GM12878 (cell line): ENCODE results near the gene EEF1AKMT3. TPM values are rescaled to one million over a fixed set of nuclear protein-coding genes. Genes with fewer than 3 reads are reported as not detected.

Experiments used
- ATAC-seq: fragments of 200-7000 bp; cut with Tn5 transposase; 3 replicates; pipeline ENCODE4 v1.9.1; 2020; ENCODE audit warnings: mild to moderate bottlenecking, moderate library complexity
- BruUV-seq: library from RNA; stranded (reverse); fragments of 400-500 nt; replicated peaks from 2 replicates; lab custom pipeline; 2021; lab: Mats Ljungman, UMichigan
- CTCF ChIA-PET: fragments of 300-600 bp; sonication (Branson Sonifier 250); formaldehyde crosslinking; extraction: SDS; loops from one replicate; lab custom pipeline; 2021; ENCODE audit warnings: inconsistent platforms; lab: Yijun Ruan, JAX
- POLR2A ChIA-PET: fragments of 350-600 bp; formaldehyde crosslinking; extraction: SDS; loops from one replicate; lab custom pipeline; 2021; ENCODE audit warnings: inconsistent platforms; lab: Charles Lee
- RAD21 ChIA-PET: fragments of 300-600 bp; sonication (Branson Sonifier 250); formaldehyde crosslinking; loops from one replicate; lab custom pipeline; 2023; ENCODE audit warnings: antibody characterized with exemption; ENCODE audit not compliant: unreplicated experiment; lab: Charles Lee
- SMC1A ChIA-PET: fragments of 300-600 bp; sonication (Branson Sonifier 250); formaldehyde crosslinking; loops from one replicate; lab custom pipeline; 2023; ENCODE audit not compliant: unreplicated experiment, uncharacterized antibody; lab: Charles Lee
- DNase-seq: peaks from one replicate; pipeline ENCODE4 v3.0.0-alpha.2; 2011; ENCODE audit warnings: low read depth, low spot score
- FAIRE-seq: peaks from 3 replicates; lab custom pipeline; 2011; peaks lifted over from hg19 to GRCh38; lab: Jason Lieb, UNC
- H2AFZ ChIP-seq: 2 replicates; pipeline ENCODE4 v1.6.0; 2011; ENCODE audit warnings: low read depth, low read length, control low read depth; ENCODE audit not compliant: control insufficient read depth
- H3K27ac ChIP-seq: 2 replicates; pipeline ENCODE4 v1.5.1; 2011; ENCODE audit warnings: control low read depth; ENCODE audit not compliant: control insufficient read depth, insufficient read depth
- H3K27me3 ChIP-seq, 2 experiments: replicated peaks in 1 of 2; 2 replicates each; pipeline versions ENCODE4 v1.6.0 to v1.6.1; 2011; ENCODE audit warnings: low read length in 1 of 2; ENCODE audit not compliant: control insufficient read depth in 2 of 2, insufficient read depth in 2 of 2
- H3K36me3 ChIP-seq, 2 experiments: 2 replicates each; pipeline ENCODE4 v1.5.1; 2011; ENCODE audit warnings: low read length in 1 of 2; ENCODE audit not compliant: control insufficient read depth in 2 of 2, insufficient read depth in 2 of 2
- H3K4me1 ChIP-seq: 2 replicates; pipeline ENCODE4 v1.6.1; 2011; ENCODE audit warnings: mild to moderate bottlenecking, low read length, moderate library complexity, mixed read lengths; ENCODE audit not compliant: control insufficient read depth, insufficient read depth
- H3K4me2 ChIP-seq: 2 replicates; pipeline ENCODE4 v1.6.0; 2011; ENCODE audit warnings: control low read depth; ENCODE audit not compliant: control insufficient read depth, insufficient read depth
- H3K4me3 ChIP-seq: fragments of 200-600 bp; sonication (generic); 2 replicates; pipeline ENCODE4 v1.5.1; 2016
- H3K79me2 ChIP-seq: 2 replicates; pipeline ENCODE4 v1.6.0; 2011; ENCODE audit warnings: low read length; ENCODE audit not compliant: control insufficient read depth, insufficient read depth
- H3K9ac ChIP-seq: 2 replicates; pipeline ENCODE4 v1.8.0; 2011; ENCODE audit warnings: low read length, control low read depth, mixed read lengths; ENCODE audit not compliant: control insufficient read depth, insufficient read depth
- H3K9me3 ChIP-seq: replicated peaks from 3 replicates; pipeline ENCODE4 v1.5.1; 2011; ENCODE audit warnings: mild to moderate bottlenecking, low read length; ENCODE audit not compliant: control insufficient read depth, insufficient read depth
- H4K20me1 ChIP-seq: 2 replicates; pipeline ENCODE4 v1.6.0; 2011; ENCODE audit not compliant: control insufficient read depth, insufficient read depth
- ASH2L ChIP-seq: fragments of 300-600, 200-600 bp; sonication (generic); IDR thresholded peaks from 2 replicates; pipeline ENCODE4 v1.6.1; 2017; ENCODE audit warnings: low read depth, mild to moderate bottlenecking, borderline replicate concordance
- CBX5 ChIP-seq: sonication (generic); IDR thresholded peaks from 2 replicates; pipeline ENCODE4 v1.6.1; 2016; ENCODE audit warnings: low read depth, moderate library complexity, mild to moderate bottlenecking, inconsistent platforms
- CEBPB ChIP-seq, 2 experiments: fragments of 150-350 bp in 1 of 2; IDR thresholded peaks; 2 replicates each; pipeline ENCODE4 v1.6.1; 2012 to 2014; ENCODE audit warnings: low read depth in 2 of 2, low read length in 2 of 2, borderline replicate concordance in 1 of 2, inconsistent platforms in 1 of 2
- DPF2 ChIP-seq: fragments of 450-650 bp; IDR thresholded peaks from 2 replicates; pipeline ENCODE4 v1.6.1; 2017; ENCODE audit warnings: mild to moderate bottlenecking
- ELK1 ChIP-seq: IDR thresholded peaks from 2 replicates; pipeline ENCODE4 v1.6.1; 2012; ENCODE audit warnings: low read depth, low read length, improper control_type of control experiment
- ESRRA ChIP-seq: IDR thresholded peaks from 2 replicates; pipeline ENCODE4 v1.6.1; 2012; ENCODE audit warnings: mild to moderate bottlenecking, low read length, improper control_type of control experiment
- KAT2A ChIP-seq: conservative IDR thresholded peaks from 2 replicates; pipeline ENCODE4 v1.6.1; 2011; ENCODE audit warnings: low read depth, low read length; ENCODE audit not compliant: control insufficient read depth
- MYB ChIP-seq: fragments of 150-350 bp; IDR thresholded peaks from 2 replicates; pipeline ENCODE4 v1.6.1; 2014; ENCODE audit warnings: mild to moderate bottlenecking, low read depth, low read length, borderline replicate concordance
- NFYA ChIP-seq: IDR thresholded peaks from 2 replicates; pipeline ENCODE4 v1.6.1; 2011; ENCODE audit warnings: low read depth, mild to moderate bottlenecking, low read length, improper control_type of control experiment, borderline replicate concordance
- PRDM15 ChIP-seq: fragments of 450-650 bp; formaldehyde crosslinking; IDR thresholded peaks from 2 replicates; pipeline ENCODE4 v1.4.0; 2020; ENCODE audit warnings: mild to moderate bottlenecking, moderate library complexity
- RCOR1 ChIP-seq: conservative IDR thresholded peaks from 2 replicates; pipeline ENCODE4 v1.6.1; 2012; ENCODE audit warnings: low read depth, low read length, improper control_type of control experiment
- SREBF1 ChIP-seq: IDR thresholded peaks from 2 replicates; pipeline ENCODE4 v1.6.1; 2012; ENCODE audit warnings: mild to moderate bottlenecking, low read length
- ZNF217 ChIP-seq: fragments of 450-650 bp; IDR thresholded peaks from 2 replicates; pipeline ENCODE4 v1.6.1; 2017; ENCODE audit warnings: antibody characterized with exemption, mild to moderate bottlenecking
- ZNF24 ChIP-seq: fragments of 450-650 bp; IDR thresholded peaks from 2 replicates; pipeline ENCODE4 v1.6.1; 2017; ENCODE audit warnings: antibody characterized with exemption, mild to moderate bottlenecking
- WGBS: methylation state at CpG from one replicate; pipeline ENCODE4 v1.1.6; 2016; ENCODE audit warnings: low lambda C conversion rate; ENCODE audit not compliant: insufficient replicate concordance, insufficient coverage; ENCODE audit errors: missing lambda C conversion rate; 5-methylcytosine and 5-hydroxymethylcytosine counted together
- in situ Hi-C: fragments of 300-500 bp; cut with MboI; formaldehyde crosslinking; loops from 9 replicates; pipeline ENCODE4 v1.14.3; 2018; ENCODE audit warnings: mixed read lengths
- intact Hi-C: fragments of 100-400 bp; cut with micrococcal nuclease; formaldehyde crosslinking; loops from one replicate; pipeline ENCODE4 v1.14.2; 2022; ENCODE audit not compliant: unreplicated experiment
- polyA plus RNA-seq, 11 experiments: library from polyadenylated mRNA; depleted of rRNA in 4 of 11; unstranded in 6 of 11; stranded (reverse) in 5 of 11; fragments of >200 nt; fragmentation: Nextera tagmentation in 4 of 11; fragmentation: Illumina TruSeq in 1 of 11; extraction: Ambion mirVana in 4 of 11; extraction: Trizol in 1 of 11; gene quantifications; 1 replicate in 1 of 11; 2 replicates in 10 of 11; pipeline versions ENCODE4 v1.2.1 to v1.2.3, GENCODE V29; 2011 to 2016; ENCODE audit warnings: inconsistent platforms in 2 of 11, missing spikeins in 2 of 11, low read depth in 1 of 11
- total RNA-seq, 4 experiments: library from RNA; depleted of rRNA in 3 of 4; stranded (reverse); fragments of >200 nt in 3 of 4; fragmentation: Illumina TruSeq in 1 of 4; extraction: Trizol in 1 of 4; gene quantifications; 2 replicates each; pipeline versions ENCODE4 v1.2.1 to v1.2.3, GENCODE V29; 2013 to 2021

EEF1AKMT3 gene
- total and polyA plus RNA-seq, 10 of the 15 experiments (the other 5 are each of a cell fraction or from before 2014, with no cell fraction given) = 1.2 to 8.2 (median 3.5) TPM

GRCh38 chr12:57729321-57729844 is 43.0 kb upstream of the EEF1AKMT3 start:
- no peak overlapping the region for H3K4me2 ChIP-seq
- no peak for TF ChIP-seq CBX5
- TF ChIP-seq PRDM15 (CRISPR knock-in tag) = no peak
- TF ChIP-seq ZNF24 = no peak
- no peak for TF ChIP-seq RCOR1
- no peak for TF ChIP-seq KAT2A
- TF ChIP-seq MYB = no peak
- TF ChIP-seq SREBF1 = no peak
- no peak for TF ChIP-seq ZNF217
- no peak for TF ChIP-seq ELK1
- no peak for TF ChIP-seq DPF2
- no peak for TF ChIP-seq CEBPB (IDR thresholded peaks at IDR 0.05; ENCODE audit: borderline replicate concordance in 1 of 2, low read depth in 2 of 2, low read length in 2 of 2)
- TF ChIP-seq ASH2L = no peak
- no peak for TF ChIP-seq NFYA
- no peak for TF ChIP-seq ESRRA
- TF ChIP-seq, all 136 proteins: peak for 0
- Histone ChIP-seq H3K36me3 (peaks cover 8 to 12% of the 10 kb centered on the region in 2 experiments), H3K27ac (no peak overlapping the region), H4K20me1 (no peaks in the 10 kb centered on the region), H3K4me3 (no peak overlapping the region), H2AFZ (no peak overlapping the region), H3K9me3 (no peaks in the 10 kb centered on the region), H3K4me1 (no peaks in the 10 kb centered on the region), H3K27me3 (no peaks in the 10 kb centered on the region), H3K79me2 (no peaks in the 10 kb centered on the region), H3K9ac (no peak overlapping the region)
- ATAC-seq (no peak), DNase-seq (no peak), FAIRE-seq (no peak)
- CTCF ChIA-PET = no interaction called here
- POLR2A ChIA-PET = no interaction called here
- BruUV-seq = no TSS peak
- 78% methylated on average over 5 of the region's 5 CpGs for WGBS
- intact Hi-C loops (no loop called here), in situ Hi-C loops (no loop called here)
- SMC1A ChIA-PET = interaction anchor here (1.0 kb wide), 1 partner anchor 12 kb away, joined by 3 read pairs; no protein-coding TSS in a partner anchor
- RAD21 ChIA-PET = no interaction called here
